ENCODE measurements around the gene DOCK2. TPM values are rescaled to one million over a fixed set of nuclear protein-coding genes. Genes with fewer than 3 reads are reported as not detected.

Gene DOCK2
- polyA plus RNA-seq, 2 of the 4 experiments (the other 2 are of a cell fraction): 2.1 to 4.6 TPM

DNA sequence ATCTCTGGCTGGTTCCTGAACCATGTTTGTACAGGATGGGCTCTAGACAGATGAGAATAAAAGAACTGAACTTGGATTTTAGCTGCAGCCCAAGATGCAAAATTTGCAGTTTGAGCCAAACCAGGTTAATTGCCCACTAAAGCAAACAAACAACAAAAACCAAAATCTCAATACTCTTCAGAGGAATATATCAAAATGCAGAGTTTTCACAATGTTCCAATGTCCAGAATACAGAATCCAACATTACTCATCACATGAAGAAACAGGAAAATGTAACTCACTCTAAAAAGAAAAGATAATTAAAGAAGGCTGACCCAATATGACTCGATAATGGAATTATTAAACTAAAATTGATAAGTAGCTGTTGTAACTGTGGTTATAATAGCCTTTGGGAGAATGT is 489.0 kb downstream of the DOCK2 start:
- no peak for ATAC-seq
- CTCF ChIA-PET: interaction anchor here (1.7 kb wide), 1 partner anchor 26 kb away, joined by 6 read pairs; no protein-coding TSS in a partner anchor
- no peak overlapping the region for H3K27ac ChIP-seq

DNA sequence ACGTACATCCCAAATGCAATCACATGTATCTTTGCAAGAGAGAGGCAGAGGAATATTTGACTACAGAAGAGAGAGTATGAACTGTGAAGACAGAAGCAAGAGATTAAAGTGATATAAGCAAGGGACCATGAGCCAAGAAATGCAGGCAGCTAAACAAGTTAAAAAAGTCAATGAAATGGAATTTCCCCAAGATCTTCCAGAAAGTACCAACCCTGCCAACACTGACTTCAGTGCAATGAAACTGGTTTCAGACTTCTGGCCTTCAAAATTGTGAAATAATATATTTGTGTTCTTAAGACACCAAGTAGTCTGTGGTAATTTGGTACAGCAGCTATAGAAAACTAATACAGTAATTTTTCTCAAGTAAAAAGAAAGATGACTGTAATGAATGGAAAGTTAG is 489.6 kb downstream of the DOCK2 start:
- 7% methylated on average over 1 of the region's 1 CpG for WGBS (ENCODE audit: missing lambda C conversion rate)
- DNase-seq (ENCODE audit: low read depth in 1 of 2, low spot score in 1 of 2) (no peak), FAIRE-seq (no peak), ATAC-seq (no peak)
- TF ChIP-seq FOSL2 (IDR thresholded peaks at IDR 0.05) (no peak), FOSL2 (CRISPR knock-in tag; IDR thresholded peaks at IDR 0.05) (no peak), POLR2A (IDR thresholded peaks at IDR 0.05; ENCODE audit: low read length) (no peak), HOXB13 (CRISPR knock-in tag; IDR thresholded peaks at IDR 0.05; ENCODE audit: low read depth) (no peak), FOSB (CRISPR knock-in tag; IDR thresholded peaks at IDR 0.05) (no peak), EHF (CRISPR knock-in tag; IDR thresholded peaks at IDR 0.05) (no peak), BHLHE40 (IDR thresholded peaks at IDR 0.05; ENCODE audit: low read depth, low read length) (no peak), RARB (CRISPR knock-in tag; IDR thresholded peaks at IDR 0.05) (no peak), SREBF2 (IDR thresholded peaks at IDR 0.05) (no peak), CEBPB (IDR thresholded peaks at IDR 0.05) (no peak), TFCP2L1 (CRISPR knock-in tag; IDR thresholded peaks at IDR 0.05) (no peak), CHD2 (IDR thresholded peaks at IDR 0.05; ENCODE audit: low read length, partially characterized antibody) (no peak), GATA3 (IDR thresholded peaks at IDR 0.05; ENCODE audit: borderline replicate concordance) (no peak)
- TF ChIP-seq, protein P1, sequence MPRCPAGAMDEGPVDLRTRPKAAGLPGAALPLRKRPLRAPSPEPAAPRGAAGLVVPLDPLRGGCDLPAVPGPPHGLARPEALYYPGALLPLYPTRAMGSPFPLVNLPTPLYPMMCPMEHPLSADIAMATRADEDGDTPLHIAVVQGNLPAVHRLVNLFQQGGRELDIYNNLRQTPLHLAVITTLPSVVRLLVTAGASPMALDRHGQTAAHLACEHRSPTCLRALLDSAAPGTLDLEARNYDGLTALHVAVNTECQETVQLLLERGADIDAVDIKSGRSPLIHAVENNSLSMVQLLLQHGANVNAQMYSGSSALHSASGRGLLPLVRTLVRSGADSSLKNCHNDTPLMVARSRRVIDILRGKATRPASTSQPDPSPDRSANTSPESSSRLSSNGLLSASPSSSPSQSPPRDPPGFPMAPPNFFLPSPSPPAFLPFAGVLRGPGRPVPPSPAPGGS (IDR thresholded peaks at IDR 0.05): no peak
- TF ChIP-seq, protein P2, sequence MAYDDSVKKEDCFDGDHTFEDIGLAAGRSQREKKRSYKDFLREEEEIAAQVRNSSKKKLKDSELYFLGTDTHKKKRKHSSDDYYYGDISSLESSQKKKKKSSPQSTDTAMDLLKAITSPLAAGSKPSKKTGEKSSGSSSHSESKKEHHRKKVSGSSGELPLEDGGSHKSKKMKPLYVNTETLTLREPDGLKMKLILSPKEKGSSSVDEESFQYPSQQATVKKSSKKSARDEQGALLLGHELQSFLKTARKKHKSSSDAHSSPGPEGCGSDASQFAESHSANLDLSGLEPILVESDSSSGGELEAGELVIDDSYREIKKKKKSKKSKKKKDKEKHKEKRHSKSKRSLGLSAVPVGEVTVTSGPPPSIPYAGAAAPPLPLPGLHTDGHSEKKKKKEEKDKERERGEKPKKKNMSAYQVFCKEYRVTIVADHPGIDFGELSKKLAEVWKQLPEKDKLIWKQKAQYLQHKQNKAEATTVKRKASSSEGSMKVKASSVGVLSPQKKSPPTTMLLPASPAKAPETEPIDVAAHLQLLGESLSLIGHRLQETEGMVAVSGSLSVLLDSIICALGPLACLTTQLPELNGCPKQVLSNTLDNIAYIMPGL (CRISPR knock-in tag; IDR thresholded peaks at IDR 0.05; ENCODE audit: borderline replicate concordance): no peak
- ChIA-PET POLR2A (no interaction called here), CTCF (interaction anchor here (1.7 kb wide), 1 partner anchor 26 kb away, joined by 6 read pairs; no protein-coding TSS in a partner anchor)
- H3K9me3 ChIP-seq: peaks cover 34% of the 10 kb centered on the region; the same call in 1 of the 3 replicates
- no peak overlapping the region for H3K27ac ChIP-seq
- no peak overlapping the region for H3K4me2 ChIP-seq
- H3K4me1 ChIP-seq: no peaks in the 10 kb centered on the region
- H3K4me3 ChIP-seq: no peak overlapping the region

More for the DNA sequence above, 489.0 kb downstream of the DOCK2 start:
- peaks cover 34% of the 10 kb centered on the region; the same call in 1 of the 3 replicates for H3K9me3 ChIP-seq
- H3K4me3 ChIP-seq: no peak overlapping the region
- FAIRE-seq: no peak
- no peak overlapping the region for H3K4me2 ChIP-seq
- DNase-seq (ENCODE audit: low read depth in 1 of 2, low spot score in 1 of 2): no peak
- TF ChIP-seq, protein P3, sequence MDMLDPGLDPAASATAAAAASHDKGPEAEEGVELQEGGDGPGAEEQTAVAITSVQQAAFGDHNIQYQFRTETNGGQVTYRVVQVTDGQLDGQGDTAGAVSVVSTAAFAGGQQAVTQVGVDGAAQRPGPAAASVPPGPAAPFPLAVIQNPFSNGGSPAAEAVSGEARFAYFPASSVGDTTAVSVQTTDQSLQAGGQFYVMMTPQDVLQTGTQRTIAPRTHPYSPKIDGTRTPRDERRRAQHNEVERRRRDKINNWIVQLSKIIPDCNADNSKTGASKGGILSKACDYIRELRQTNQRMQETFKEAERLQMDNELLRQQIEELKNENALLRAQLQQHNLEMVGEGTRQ (IDR thresholded peaks at IDR 0.05): no peak
- TF ChIP-seq NFE2L2 (conservative IDR thresholded peaks at IDR 0.05; ENCODE audit: low read length): no peak
- no peak for TF ChIP-seq RFX5 (IDR thresholded peaks at IDR 0.05)
- H3K4me1 ChIP-seq: no peaks in the 10 kb centered on the region
- 10% methylated on average over 1 of the region's 1 CpG for WGBS (ENCODE audit: missing lambda C conversion rate)
- POLR2A ChIA-PET: no interaction called here

DNA sequence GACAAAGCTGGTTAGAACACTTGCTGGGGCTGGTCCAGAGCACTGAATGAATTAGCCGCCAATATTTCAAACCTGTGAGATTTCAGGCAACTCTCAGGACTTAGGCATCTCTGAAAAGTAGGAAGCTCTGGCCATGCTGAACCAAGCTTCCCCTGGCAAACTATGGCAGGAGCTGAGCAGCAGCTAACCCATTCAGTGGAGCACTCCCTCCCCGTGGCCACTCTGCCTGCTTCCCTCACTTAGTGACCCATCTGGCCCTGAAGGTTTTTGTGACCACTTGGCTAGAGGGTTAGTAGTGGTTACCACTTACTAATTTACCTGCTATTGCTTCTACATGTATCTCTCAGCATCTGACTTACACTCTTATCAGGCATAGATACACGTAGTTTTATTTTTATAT is 494.2 kb downstream of the DOCK2 start:
- CTCF ChIA-PET: interaction anchor here (3.2 kb wide), 1 partner anchor 30 kb away, joined by 16 read pairs; no protein-coding TSS in a partner anchor

More for the DNA sequence above, 494.2 kb downstream of the DOCK2 start:
- ATAC-seq: no peak
- TF ChIP-seq POLR2AphosphoS2 (conservative IDR thresholded peaks at IDR 0.05; ENCODE audit: low read length): no peak
- TF ChIP-seq, protein P4, sequence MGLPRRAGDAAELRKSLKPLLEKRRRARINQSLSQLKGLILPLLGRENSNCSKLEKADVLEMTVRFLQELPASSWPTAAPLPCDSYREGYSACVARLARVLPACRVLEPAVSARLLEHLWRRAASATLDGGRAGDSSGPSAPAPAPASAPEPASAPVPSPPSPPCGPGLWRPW (IDR thresholded peaks at IDR 0.05): no peak
- no peak for TF ChIP-seq NPAS2 (CRISPR knock-in tag; IDR thresholded peaks at IDR 0.05; ENCODE audit: borderline replicate concordance)
- TF ChIP-seq, protein P5, sequence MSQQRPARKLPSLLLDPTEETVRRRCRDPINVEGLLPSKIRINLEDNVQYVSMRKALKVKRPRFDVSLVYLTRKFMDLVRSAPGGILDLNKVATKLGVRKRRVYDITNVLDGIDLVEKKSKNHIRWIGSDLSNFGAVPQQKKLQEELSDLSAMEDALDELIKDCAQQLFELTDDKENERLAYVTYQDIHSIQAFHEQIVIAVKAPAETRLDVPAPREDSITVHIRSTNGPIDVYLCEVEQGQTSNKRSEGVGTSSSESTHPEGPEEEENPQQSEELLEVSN (IDR thresholded peaks at IDR 0.05; ENCODE audit: borderline replicate concordance, low read depth): no peak
- TF ChIP-seq TP53 (CRISPR knock-in tag; IDR thresholded peaks at IDR 0.05): no peak
- TF ChIP-seq, protein P2 (CRISPR knock-in tag; IDR thresholded peaks at IDR 0.05; ENCODE audit: borderline replicate concordance): no peak
- TF ChIP-seq HOXB13 (CRISPR knock-in tag; IDR thresholded peaks at IDR 0.05; ENCODE audit: low read depth): no peak
- H3K4me3 ChIP-seq: no peak overlapping the region
- no peak for FAIRE-seq
- no peak overlapping the region for H3K27ac ChIP-seq
- no peak for DNase-seq (ENCODE audit: low read depth in 1 of 2, low spot score in 1 of 2)
- H3K4me1 ChIP-seq: peaks cover 5% of the 10 kb centered on the region; the same call in 1 of the 3 replicates
- H3K9me3 ChIP-seq: peaks cover 23% of the 10 kb centered on the region; the same call in 1 of the 3 replicates
- H3K4me2 ChIP-seq: no peak overlapping the region
- POLR2A ChIA-PET: no interaction called here
- WGBS (ENCODE audit: missing lambda C conversion rate): 56% methylated on average over 3 of the region's 3 CpGs

Data from A549 (cell line).